Upper lobe of right lung (tissue), 1 donor: ENCODE measurements around the gene NR4A2. TPM values are rescaled to one million over a fixed set of nuclear protein-coding genes. Genes with fewer than 3 reads are reported as not detected.

Experiments
- ATAC-seq: fragments of 200-7000 bp; cut with Tn5 transposase; one replicate; pipeline ENCODE4 v1.9.1; 2020; ENCODE audit warnings: mild to moderate bottlenecking, moderate library complexity
- DNase-seq: peaks from one replicate; pipeline ENCODE4 v3.0.0-alpha.2; 2020
- H3K27ac ChIP-seq: fragments of 200-600 bp; one replicate; pipeline ENCODE4 v1.8.0; 2022
- H3K27me3 ChIP-seq: fragments of 200-600 bp; one replicate; pipeline ENCODE4 v1.8.0; 2022; ENCODE audit warnings: mild to moderate bottlenecking
- H3K36me3 ChIP-seq: fragments of 200-600 bp; one replicate; pipeline ENCODE4 v1.8.0; 2022
- H3K4me1 ChIP-seq: fragments of 200-600 bp; one replicate; pipeline ENCODE4 v1.8.0; 2022
- H3K4me3 ChIP-seq: fragments of 200-600 bp; one replicate; pipeline ENCODE4 v1.8.0; 2022; ENCODE audit warnings: mild to moderate bottlenecking
- H3K9me3 ChIP-seq: fragments of 200-600 bp; one replicate; pipeline ENCODE4 v1.8.0; 2022
- CTCF ChIP-seq: fragments of 200-600 bp; IDR thresholded peaks from one replicate; pipeline ENCODE4 v1.8.0; 2022; ENCODE audit warnings: antibody characterized with exemption
- intact Hi-C: fragments of 100-400 bp; cut with DNase I; formaldehyde crosslinking; loops from one replicate; pipeline ENCODE4 v1.11.0; 2022
- total RNA-seq: library from RNA; stranded (reverse); fragmentation: NEBNext Ultra II Directional; extraction: Animal tissue kit (Norgen Biotek cat#: 25700); gene quantifications from one replicate; pipeline ENCODE4 v1.2.1, GENCODE V29; 2021
- donor health status: DM: no; HTN: yes; CAD: no; lungs with severe emphysema.

The NR4A2 gene
- total RNA-seq, 1 donor from 2014 or later = 3.5 TPM

DNA sequence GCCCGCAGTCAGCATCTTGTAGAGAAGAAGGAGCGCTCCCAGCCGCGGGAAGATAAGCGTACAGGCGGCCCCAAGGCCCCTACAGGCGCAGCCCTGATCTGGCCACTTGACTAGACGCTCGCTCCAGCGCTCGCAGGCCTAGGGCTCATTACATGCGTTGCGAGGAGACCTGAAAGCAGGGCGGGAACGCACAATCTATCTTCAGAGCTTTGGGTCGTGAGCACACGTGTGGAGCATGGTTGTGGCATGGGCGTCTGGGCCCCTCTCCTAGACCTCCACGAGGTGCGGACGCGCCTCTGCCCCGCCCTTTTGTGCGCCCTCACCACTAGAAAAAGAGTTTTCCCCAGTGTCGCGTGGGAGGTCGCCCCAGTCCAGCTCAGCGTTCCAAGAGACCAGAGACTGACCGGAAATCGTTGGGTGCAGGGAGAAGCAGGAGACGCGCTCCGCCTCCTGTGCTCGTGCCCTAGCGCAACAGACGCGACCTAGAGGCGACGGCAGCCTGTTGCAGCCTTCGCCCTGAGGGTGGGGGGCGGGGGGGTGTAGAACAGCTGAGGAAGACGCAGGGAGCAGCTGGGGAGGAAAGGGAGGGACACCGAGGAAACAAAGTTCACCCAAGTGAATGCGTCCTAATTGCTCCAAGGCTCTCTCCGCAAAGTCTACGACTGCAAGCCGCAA, 12.6 kb downstream of the NR4A2 start:
- ATAC-seq = peak; percentile 92
- H3K27me3 ChIP-seq = peaks cover 38% of the 10 kb centered on the region
- intact Hi-C loops = no loop called here
- H3K4me1 ChIP-seq = peaks cover 23% of the 10 kb centered on the region
- H3K9me3 ChIP-seq = no peaks in the 10 kb centered on the region
- H3K27ac ChIP-seq = peak overlapping the region; percentile 27
- H3K36me3 ChIP-seq = no peaks in the 10 kb centered on the region
- peak overlapping the region; percentile 49 for H3K4me3 ChIP-seq
- peak; percentile 25 for TF ChIP-seq CTCF
- DNase-seq = peak; percentile 82

- Histone ChIP-seq H3K27ac (no peak overlapping the region), H3K9me3 (no peaks in the 10 kb centered on the region), H3K27me3 (peaks cover 25% of the 10 kb centered on the region), H3K36me3 (no peaks in the 10 kb centered on the region), H3K4me3 (no peak overlapping the region), H3K4me1 (peaks cover 21% of the 10 kb centered on the region)
- ATAC-seq (no peak), DNase-seq (no peak)
- intact Hi-C loops = no loop called here
- TF ChIP-seq CTCF = no peak
Observed at GRCh38 chr2:156317631-156318030, 14.9 kb downstream of the NR4A2 start.

DNA sequence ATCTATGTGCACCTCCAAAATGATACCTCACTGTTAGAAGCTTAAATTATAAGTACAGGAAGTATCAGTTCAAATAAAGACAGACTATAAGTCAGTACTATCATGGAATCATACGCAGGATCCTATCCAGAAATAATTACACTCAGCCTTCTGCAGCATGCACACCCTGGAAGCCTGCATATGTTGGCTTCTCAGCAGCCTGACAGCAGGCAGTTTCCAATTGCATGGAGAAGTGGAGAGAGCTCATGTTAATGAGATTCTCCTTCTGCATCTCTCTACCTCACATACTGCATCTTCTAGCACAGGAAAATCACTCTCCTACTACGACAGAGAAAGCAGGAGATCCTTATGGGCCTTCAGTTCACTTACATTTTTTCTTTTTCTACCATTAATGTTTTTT, 20.5 kb downstream of the NR4A2 start:
- no peaks in the 10 kb centered on the region for H3K4me1 ChIP-seq
- DNase-seq (no peak), ATAC-seq (no peak)
- no peak overlapping the region for H3K4me3 ChIP-seq
- peaks cover 6% of the 10 kb centered on the region for H3K27me3 ChIP-seq
- no peak overlapping the region for H3K27ac ChIP-seq
- H3K36me3 ChIP-seq = no peaks in the 10 kb centered on the region
- H3K9me3 ChIP-seq = no peaks in the 10 kb centered on the region
- no peak for TF ChIP-seq CTCF
- intact Hi-C loops = no loop called here

GRCh38 chr2:156310773-156311172, 21.7 kb downstream of the NR4A2 start:
- H3K4me1 ChIP-seq = no peaks in the 10 kb centered on the region
- no peak for DNase-seq
- H3K4me3 ChIP-seq = no peak overlapping the region
- peaks cover 3% of the 10 kb centered on the region for H3K27me3 ChIP-seq
- no peak for ATAC-seq
- no peak for TF ChIP-seq CTCF
- H3K36me3 ChIP-seq = no peaks in the 10 kb centered on the region
- H3K9me3 ChIP-seq = no peaks in the 10 kb centered on the region
- intact Hi-C loops = no loop called here
- H3K27ac ChIP-seq = no peak overlapping the region

DNA sequence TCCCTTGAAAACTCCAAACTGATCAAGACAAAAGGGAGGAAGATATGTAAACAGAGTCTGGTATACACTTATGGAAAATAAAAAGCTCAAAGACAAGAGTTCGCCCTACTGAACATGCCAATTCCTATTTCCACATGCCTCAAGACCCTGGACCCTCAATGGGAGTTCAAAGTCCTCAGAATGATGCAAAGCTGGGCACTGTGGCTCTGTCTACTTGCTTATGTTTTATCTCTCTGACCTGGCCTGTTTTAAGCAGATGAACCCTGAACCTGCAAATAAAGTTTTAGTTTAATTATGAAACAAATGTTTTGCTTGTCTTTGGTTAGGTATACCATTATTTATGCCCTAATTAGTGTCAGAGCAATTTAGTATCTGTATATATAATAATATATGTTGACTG, 22.6 kb downstream of the NR4A2 start:
- intact Hi-C loops = no loop called here
- Histone ChIP-seq H3K27ac (no peak overlapping the region), H3K4me3 (no peak overlapping the region), H3K27me3 (no peaks in the 10 kb centered on the region), H3K9me3 (no peaks in the 10 kb centered on the region), H3K4me1 (no peaks in the 10 kb centered on the region), H3K36me3 (no peaks in the 10 kb centered on the region)
- no peak for ATAC-seq
- TF ChIP-seq CTCF = no peak
- DNase-seq = no peak

- no peaks in the 10 kb centered on the region for H3K36me3 ChIP-seq
- no peak overlapping the region for H3K4me3 ChIP-seq
- H3K9me3 ChIP-seq = no peaks in the 10 kb centered on the region
- ATAC-seq (no peak), DNase-seq (no peak)
- H3K4me1 ChIP-seq = no peaks in the 10 kb centered on the region
- intact Hi-C loops = no loop called here
- TF ChIP-seq CTCF = no peak
- no peaks in the 10 kb centered on the region for H3K27me3 ChIP-seq
- no peak overlapping the region for H3K27ac ChIP-seq
Observed at GRCh38 chr2:156309167-156309566, 23.4 kb downstream of the NR4A2 start.
